Keratinocyte (primary cell): ENCODE results near the gene FBXO47. TPM values are rescaled to one million over a fixed set of nuclear protein-coding genes. Genes with fewer than 3 reads are reported as not detected.

Source experiments
- DNase-seq: peaks from one replicate; pipeline ENCODE4 v3.0.0-alpha.2; 2011; ENCODE audit warnings: low read depth, missing footprints, low spot score
- FAIRE-seq: peaks from 2 replicates; lab custom pipeline; 2011; peaks lifted over from hg19 to GRCh38; lab: Jason Lieb, UNC
- H2AFZ ChIP-seq: 2 replicates; pipeline ENCODE4 v1.6.0; 2012; ENCODE audit warnings: low read length, control low read depth, inconsistent platforms; ENCODE audit not compliant: control insufficient read depth
- H3K27ac ChIP-seq: 2 replicates; pipeline ENCODE4 v1.5.1; 2011; ENCODE audit warnings: low read length; ENCODE audit not compliant: control insufficient read depth, insufficient read depth
- H3K27me3 ChIP-seq: 3 replicates; pipeline ENCODE4 v1.6.0; 2011; ENCODE audit warnings: low read length; ENCODE audit not compliant: control insufficient read depth, insufficient read depth; ENCODE audit errors: extremely low read depth
- H3K36me3 ChIP-seq, 2 experiments: 2 replicates in 1 of 2; 3 replicates in 1 of 2; pipeline ENCODE4 v1.5.1; 2011; ENCODE audit warnings: low read length in 2 of 2, mild to moderate bottlenecking in 1 of 2; ENCODE audit not compliant: control insufficient read depth in 2 of 2, insufficient read depth in 2 of 2; ENCODE audit errors: extremely low read depth in 1 of 2
- H3K4me1 ChIP-seq: 3 replicates; pipeline ENCODE4 v1.5.1; 2011; ENCODE audit warnings: low read length; ENCODE audit not compliant: control insufficient read depth, insufficient read depth; ENCODE audit errors: extremely low read depth
- H3K4me2 ChIP-seq: 3 replicates; pipeline ENCODE4 v1.6.0; 2011; ENCODE audit warnings: low read depth, low read length; ENCODE audit not compliant: control insufficient read depth, insufficient read depth; ENCODE audit errors: extremely low read depth
- H3K4me3 ChIP-seq, 3 experiments: fragments of 200-600 bp in 1 of 3; sonication (generic) in 1 of 3; 2 replicates in 2 of 3; 3 replicates in 1 of 3; pipeline ENCODE4 v1.5.1; 2011 to 2016; ENCODE audit warnings: low read length in 3 of 3, mild to moderate bottlenecking in 3 of 3, control low read depth in 2 of 3, inconsistent platforms in 1 of 3, low read depth in 1 of 3, mixed read lengths in 1 of 3, mixed run types in 1 of 3, moderate library complexity in 1 of 3; ENCODE audit not compliant: control insufficient read depth in 2 of 3, insufficient read depth in 2 of 3; ENCODE audit errors: extremely low read depth in 1 of 3
- H3K79me2 ChIP-seq: 2 replicates; pipeline ENCODE4 v1.6.0; 2012; ENCODE audit warnings: low read length; ENCODE audit not compliant: control insufficient read depth, insufficient read depth
- H3K9ac ChIP-seq: 3 replicates; pipeline ENCODE4 v1.6.0; 2011; ENCODE audit warnings: low read length; ENCODE audit not compliant: control insufficient read depth, insufficient read depth; ENCODE audit errors: extremely low read depth
- H3K9me1 ChIP-seq: 3 replicates; pipeline ENCODE4 v1.6.0; 2011; ENCODE audit warnings: low read length; ENCODE audit not compliant: control insufficient read depth, insufficient read depth; ENCODE audit errors: extremely low read depth
- H3K9me3 ChIP-seq: 2 replicates; pipeline ENCODE4 v1.5.1; 2012; ENCODE audit warnings: low read depth, low read length; ENCODE audit not compliant: control insufficient read depth
- H4K20me1 ChIP-seq: 3 replicates; pipeline ENCODE4 v1.6.0; 2011; ENCODE audit warnings: low read length; ENCODE audit not compliant: control insufficient read depth, insufficient read depth; ENCODE audit errors: extremely low read depth
- CTCF ChIP-seq, 3 experiments: IDR thresholded peaks in 1 of 3; conservative IDR thresholded peaks in 1 of 3; optimal IDR thresholded peaks in 1 of 3; 2 replicates in 2 of 3; 3 replicates in 1 of 3; pipeline versions ENCODE3 to v1.5.1; 2011; ENCODE audit warnings: low read length in 3 of 3, mild to moderate bottlenecking in 3 of 3, moderate library complexity in 2 of 3, control low read depth in 1 of 3, inconsistent platforms in 1 of 3; ENCODE audit not compliant: insufficient read depth in 2 of 3; ENCODE audit errors: extremely low read depth in 1 of 3
- EZH2 ChIP-seq: IDR thresholded peaks from one replicate; pipeline ENCODE4 v1.6.1; 2012; ENCODE audit warnings: inconsistent platforms, mild to moderate bottlenecking, low read length, moderate library complexity
- dilution Hi-C: fragments of 300-500 bp; cut with MboI; formaldehyde crosslinking; loops from one replicate; pipeline ENCODE4 v1.7.0; 2020; ENCODE audit warnings: low sequenced_read_pairs; ENCODE audit not compliant: extremely low pct_ligation_motif_present
- polyA minus RNA-seq, 3 experiments: library from RNA; depleted of rRNA, polyadenylated mRNA; stranded (reverse); fragments of >200 nt; gene quantifications; 1 replicate in 1 of 3; 2 replicates in 1 of 3; 3 replicates in 1 of 3; pipeline ENCODE4 v1.2.3, GENCODE V29; 2011
- polyA plus RNA-seq, 5 experiments: library from polyadenylated mRNA; depleted of rRNA in 3 of 5; stranded (reverse) in 3 of 5; stranded (forward) in 1 of 5; unstranded in 1 of 5; fragments of >200 nt; gene quantifications; 1 replicate in 1 of 5; 2 replicates in 3 of 5; 3 replicates in 1 of 5; pipeline versions ENCODE4 v1.2.1 to v1.2.3, GENCODE V29; 2011 to 2012; ENCODE audit warnings: missing spikeins in 2 of 5, low read depth in 1 of 5, low replicate concordance in 1 of 5

The FBXO47 gene
- polyA plus RNA-seq (0.03 TPM in 1 of 3 replicates, not detected in the others), polyA minus RNA-seq (not detected in 3 replicates)
- not detected for polyA plus RNA-seq (2011; ENCODE audit: low read depth)
- not detected in 2 replicates for polyA plus RNA-seq (2011; cell fraction: cytosol; rRNA removed)
- polyA plus RNA-seq (2011; cell fraction: nucleus; rRNA removed), result not detected in 2 replicates
- polyA plus RNA-seq (2012; ENCODE audit: low replicate concordance), result not detected in 2 replicates
- polyA minus RNA-seq (2011; cell fraction: cytosol; rRNA and poly(A)+ RNA removed), result not detected
- not detected in 2 replicates for polyA minus RNA-seq (2011; cell fraction: nucleus; rRNA and poly(A)+ RNA removed)

- no peaks in the 10 kb centered on the region for H3K4me1 ChIP-seq
- H2AFZ ChIP-seq, result peak within 1 kb of the TSS; percentile 94
- no peaks in the 10 kb centered on the region for H3K9me3 ChIP-seq
- H3K27me3 ChIP-seq, result no peaks in the 10 kb centered on the region
- H3K27ac ChIP-seq, result no peak within 1 kb of the TSS
- H3K4me3 ChIP-seq, result peak within 1 kb of the TSS; percentile 1 to 60 (median 36)
- peak within 1 kb of the TSS; percentile 66 for H3K4me2 ChIP-seq
- no peaks in the 10 kb centered on the region for H3K9me1 ChIP-seq
- no peaks in the 10 kb centered on the region for H4K20me1 ChIP-seq
- no peaks in the 10 kb centered on the region for H3K79me2 ChIP-seq
- H3K36me3 ChIP-seq, result no peaks in the 10 kb centered on the region
- dilution Hi-C loops, result no loop called here
- peak; percentile 28 for DNase-seq
- no peak for TF ChIP-seq CTCF (optimal IDR thresholded peaks at IDR 0.05 in 1 of 3, IDR thresholded peaks at IDR 0.05 in 1 of 3, conservative IDR thresholded peaks at IDR 0.05 in 1 of 3; ENCODE audit: extremely low read depth in 1 of 3, insufficient read depth in 2 of 3, low read length in 3 of 3)
- no peak for TF ChIP-seq EZH2
- H3K9ac ChIP-seq, result peak within 1 kb of the TSS; percentile 56
- FAIRE-seq, result no peak
These were observed at the start of gene FBXO47 for GRCh38 chr17:38967290-38967738. Gene FBXO47, minus strand, starts transcription at chr17:38967403. Its CDS starts 4,378 bp downstream, at chr17:38963025.

- H3K27ac ChIP-seq, result no peak overlapping the region
- H3K4me3 ChIP-seq, result no peak overlapping the region
- no peaks in the 10 kb centered on the region for H4K20me1 ChIP-seq
- dilution Hi-C loops, result no loop called here
- H3K4me1 ChIP-seq, result peaks cover 7% of the 10 kb centered on the region
- no peaks in the 10 kb centered on the region for H3K9me1 ChIP-seq
- DNase-seq (no peak), FAIRE-seq (no peak)
- TF ChIP-seq EZH2, result no peak
- no peak for TF ChIP-seq CTCF (optimal IDR thresholded peaks at IDR 0.05 in 1 of 3, IDR thresholded peaks at IDR 0.05 in 1 of 3, conservative IDR thresholded peaks at IDR 0.05 in 1 of 3; ENCODE audit: extremely low read depth in 1 of 3, insufficient read depth in 2 of 3, low read length in 3 of 3)
- no peaks in the 10 kb centered on the region for H3K27me3 ChIP-seq
- H2AFZ ChIP-seq, result no peak overlapping the region
- no peaks in the 10 kb centered on the region for H3K36me3 ChIP-seq
- H3K79me2 ChIP-seq, result no peaks in the 10 kb centered on the region
- no peak overlapping the region for H3K9ac ChIP-seq
- H3K4me2 ChIP-seq, result no peak overlapping the region
- no peaks in the 10 kb centered on the region for H3K9me3 ChIP-seq
These were observed 49.3 kb upstream of the FBXO47 start for GRCh38 chr17:39016193-39017153.
